HG03520 (cell line): ENCODE data around the gene UGCG.
A peak's percentile ranks its signal among the peaks of the same experiment; 100 is the strongest.
"Not testable (repeated sequence)": the region's sequence is repeated elsewhere in the genome, so short reads cannot be mapped to it uniquely, and the experiment has no call there.

ENCODE experiments used
- ATAC-seq: cut with Tn5 transposase; IDR thresholded peaks from one replicate; pipeline ENCODE4 v1.9.1; 2021; ENCODE audit warnings: mild to moderate bottlenecking, moderate library complexity; ENCODE audit not compliant: unreplicated experiment

The UGCG gene

DNA sequence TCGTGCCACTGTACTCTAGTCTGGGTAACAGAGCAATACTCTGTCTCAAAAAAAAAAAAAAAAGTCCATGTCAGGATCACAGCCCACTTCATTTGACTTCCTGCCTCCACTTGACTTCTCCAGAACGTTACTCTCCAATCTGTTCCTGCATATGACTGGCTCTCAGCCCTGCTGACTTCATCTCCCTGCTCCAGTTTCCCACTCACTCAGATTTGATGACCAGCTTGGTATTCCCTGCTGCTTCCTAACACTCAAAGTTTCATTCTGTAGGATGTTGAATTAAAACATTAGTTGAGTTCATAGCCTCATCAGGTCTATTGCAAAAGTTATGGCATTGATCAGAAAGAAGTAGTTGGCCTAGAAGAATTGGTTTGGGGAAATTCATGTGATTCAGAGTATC is 52.3 kb downstream of the UGCG start:
- ATAC-seq = no peak

DNA sequence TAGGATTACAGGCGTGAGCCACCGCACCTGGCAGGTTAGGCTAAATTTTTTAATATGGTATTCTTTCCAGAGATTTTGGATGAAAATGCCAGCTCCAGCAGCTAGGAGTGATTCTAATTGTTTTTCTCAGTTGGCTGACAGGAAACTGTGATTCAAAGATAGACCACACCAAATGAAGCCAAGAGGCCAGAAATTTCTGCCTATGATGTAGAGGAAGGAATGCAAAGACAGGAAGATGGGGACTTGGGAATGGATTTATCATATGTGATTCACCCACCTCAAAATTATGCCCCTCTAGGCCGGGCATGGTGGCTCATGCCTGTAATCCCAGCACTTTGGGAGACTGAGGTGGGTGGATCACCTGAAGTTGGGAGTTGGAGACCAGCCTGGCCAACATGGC is 53.3 kb downstream of the UGCG start:
- no peak for ATAC-seq

DNA sequence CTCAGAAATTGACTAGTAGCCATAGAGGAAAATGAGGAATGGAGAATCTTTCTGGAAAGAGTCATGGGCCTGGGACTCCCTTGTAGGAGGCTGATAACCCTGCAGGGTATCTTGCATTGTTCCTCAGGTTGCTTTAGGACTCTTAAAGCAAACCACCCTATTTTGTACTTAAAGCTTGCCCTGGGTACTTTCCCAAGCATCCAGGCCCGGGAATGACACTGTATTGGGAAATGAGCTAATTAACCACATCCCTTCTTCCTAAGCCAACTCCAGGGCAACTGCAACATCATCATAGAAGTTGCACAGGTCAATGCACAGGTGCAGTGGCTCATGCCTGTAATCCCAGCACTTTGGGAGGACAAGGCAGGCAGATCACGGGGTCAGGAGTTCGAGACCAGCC is 55.9 kb downstream of the UGCG start:
- no peak for ATAC-seq

DNA sequence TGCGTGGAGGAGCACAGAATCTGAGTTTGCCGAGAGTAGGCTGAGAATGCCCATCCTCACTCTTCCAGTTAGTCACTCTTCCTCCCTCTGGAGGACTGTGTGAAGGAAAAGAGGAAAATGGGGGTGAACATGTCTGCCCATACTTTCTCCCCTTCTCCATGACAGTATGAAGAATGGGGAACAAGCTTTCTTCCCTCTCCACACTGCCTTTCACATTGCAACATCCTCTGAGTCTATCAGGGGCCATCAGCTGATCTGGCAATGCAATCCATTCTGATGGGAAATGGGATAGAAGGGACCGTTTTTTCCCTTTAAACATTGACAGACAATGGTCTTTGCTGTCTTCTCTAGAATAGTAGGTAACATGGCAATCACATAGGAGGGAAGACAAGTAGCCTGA is 56.8 kb downstream of the UGCG start:
- no peak for ATAC-seq

DNA sequence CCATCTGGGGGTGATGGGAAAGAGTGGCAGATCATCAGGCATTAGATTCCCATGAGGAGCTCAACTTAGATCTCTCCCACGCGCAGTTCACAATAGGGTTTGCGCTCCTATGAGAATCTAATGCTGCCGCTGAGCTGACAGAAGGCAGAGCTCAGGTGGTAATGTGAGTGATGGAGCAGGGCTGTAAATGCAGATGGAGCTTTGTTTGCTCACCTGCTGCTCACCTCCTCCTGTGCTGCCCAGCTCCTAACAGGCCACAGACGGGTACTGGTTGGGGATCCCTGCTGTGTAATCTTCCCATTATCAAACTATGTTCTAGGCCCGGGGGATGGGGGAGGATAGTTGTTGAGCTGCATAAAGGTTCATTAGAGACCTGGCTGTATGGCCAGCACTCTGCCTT is 58.4 kb downstream of the UGCG start:
- no peak for ATAC-seq

DNA sequence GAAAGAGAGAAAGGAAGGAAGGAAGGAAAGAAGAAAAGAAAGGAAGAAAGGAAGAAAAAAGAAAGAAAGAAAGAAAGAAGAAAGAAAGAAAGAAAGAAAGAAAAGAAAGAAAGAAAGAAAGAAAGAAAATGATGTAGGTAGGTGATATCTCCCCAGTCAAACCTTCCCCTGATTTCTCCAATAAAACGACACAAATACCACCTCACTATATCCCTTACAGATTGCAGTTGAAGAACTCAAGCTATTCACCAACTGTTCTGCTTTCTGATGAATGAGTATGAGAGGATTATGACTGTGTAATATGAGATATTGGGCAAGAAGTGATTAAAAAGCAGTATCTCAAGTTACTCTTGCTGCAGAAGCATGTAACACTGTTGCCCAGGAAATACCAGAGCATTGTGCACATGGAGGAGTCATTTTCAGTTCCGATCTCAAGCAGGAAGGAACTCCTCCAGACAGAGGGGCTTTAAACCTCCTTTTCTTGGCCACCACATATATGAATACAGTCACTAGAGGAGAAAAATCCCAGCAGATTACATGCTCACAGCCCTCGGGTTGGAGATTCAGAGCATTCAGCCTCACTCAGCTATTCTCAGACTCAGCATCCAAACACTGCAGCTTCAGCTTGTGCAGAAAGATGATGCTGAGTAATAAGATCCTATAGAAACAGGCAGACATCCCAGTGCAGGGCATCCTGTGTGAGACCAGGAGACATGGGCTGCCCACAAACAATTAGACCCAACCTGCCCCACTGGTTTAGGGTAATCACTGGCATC is 61.4 kb downstream of the UGCG start:
- no peak for ATAC-seq

DNA sequence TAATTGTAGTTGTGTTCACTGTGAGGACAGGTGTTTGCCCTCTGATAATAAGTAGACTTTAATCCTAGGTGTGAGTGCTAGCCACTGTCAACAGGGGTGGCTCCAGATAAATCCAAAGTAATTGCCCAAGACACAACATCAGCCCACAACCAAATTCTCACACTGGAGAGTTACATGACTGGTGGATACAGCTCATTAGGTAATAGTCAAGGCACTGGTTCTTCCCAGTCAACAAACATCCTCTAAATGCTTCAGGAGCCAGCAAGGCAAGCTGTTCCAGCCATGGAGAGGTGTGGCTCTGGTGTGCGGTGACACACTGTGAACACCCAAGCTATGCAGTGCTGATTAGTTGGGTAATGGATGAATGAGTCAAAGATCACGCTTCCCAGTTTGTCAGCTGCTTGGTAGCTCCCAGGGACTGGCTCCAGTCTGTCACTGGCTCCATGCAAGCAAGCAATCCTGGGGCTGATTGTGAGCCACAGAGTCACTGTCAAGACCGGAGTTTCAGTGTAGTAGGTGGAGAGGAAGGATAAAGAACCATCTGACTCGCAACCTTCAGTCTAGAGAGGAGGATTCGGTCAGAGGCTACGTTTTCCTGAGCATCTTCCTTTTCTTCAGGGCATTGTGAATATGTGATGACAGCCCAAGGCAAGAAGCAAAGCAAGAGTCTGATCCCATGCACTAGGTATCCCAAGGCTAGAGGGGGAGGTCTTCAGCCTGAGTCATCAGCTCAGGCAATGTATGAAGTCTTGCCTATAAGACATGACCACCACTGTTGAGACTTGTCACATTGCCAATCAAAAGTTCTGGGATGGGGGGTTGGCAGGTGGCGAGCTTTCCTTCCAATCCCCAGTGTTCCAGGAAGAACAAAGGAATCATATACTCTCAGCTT is 63.1 kb downstream of the UGCG start:
- no peak for ATAC-seq

DNA sequence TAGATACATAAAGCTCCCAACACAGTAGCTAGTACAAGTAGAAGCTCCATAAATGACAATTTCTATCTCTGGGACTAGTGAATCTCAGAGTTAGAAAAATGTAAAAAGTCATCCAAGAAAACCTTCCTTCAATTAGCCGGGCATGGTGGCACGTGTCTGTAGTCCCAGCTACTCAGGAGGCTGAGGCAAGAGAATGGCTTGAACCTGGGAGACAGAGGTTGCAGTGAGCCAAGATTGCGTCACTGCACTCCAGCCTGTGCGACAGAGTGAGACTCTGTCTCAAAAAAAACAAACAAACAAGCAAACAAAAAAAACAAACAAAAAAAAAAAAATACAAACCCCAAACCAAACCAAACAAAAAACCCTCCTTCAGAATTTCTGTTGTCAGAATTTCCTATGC is 63.9 kb downstream of the UGCG start:
- not testable (repeated sequence) for ATAC-seq

DNA sequence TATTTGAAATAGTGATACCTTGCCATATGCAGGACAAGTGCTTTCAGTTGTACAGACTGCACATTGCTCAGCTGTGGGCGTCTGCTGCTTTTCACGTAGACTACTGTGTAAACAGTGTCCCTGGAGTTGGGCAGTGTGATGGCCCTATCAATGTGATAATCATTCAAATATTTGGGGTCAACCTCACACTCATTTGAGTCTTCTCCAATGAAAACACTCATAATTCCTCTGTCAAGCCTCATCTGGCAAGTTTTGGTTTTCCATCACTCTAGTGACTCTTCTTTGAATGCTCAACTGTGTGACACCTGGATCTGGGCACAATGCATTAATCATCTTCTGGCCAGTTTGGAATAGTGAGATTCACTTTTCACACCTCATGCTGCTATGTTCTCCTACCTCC is 64.4 kb downstream of the UGCG start:
- no peak for ATAC-seq

DNA sequence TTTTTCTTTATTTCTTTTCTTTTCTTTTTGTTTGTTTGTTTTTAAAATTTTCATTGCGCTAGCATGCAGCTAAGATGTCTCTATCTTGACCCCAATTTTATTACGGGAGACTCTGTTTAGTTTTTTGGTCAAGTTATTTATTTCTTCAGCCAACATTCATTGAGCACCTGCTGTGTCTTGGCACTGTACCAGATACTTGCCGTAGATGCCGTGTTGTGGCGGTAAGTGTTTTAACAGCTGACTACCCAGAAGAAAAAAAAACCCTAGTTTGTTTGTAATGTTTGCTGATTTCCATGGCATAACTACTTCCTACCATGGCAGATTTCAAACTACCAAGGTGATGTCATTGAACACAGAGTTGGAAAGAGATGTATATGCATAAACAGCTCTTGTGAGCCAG is 65.0 kb downstream of the UGCG start:
- ATAC-seq = no peak

DNA sequence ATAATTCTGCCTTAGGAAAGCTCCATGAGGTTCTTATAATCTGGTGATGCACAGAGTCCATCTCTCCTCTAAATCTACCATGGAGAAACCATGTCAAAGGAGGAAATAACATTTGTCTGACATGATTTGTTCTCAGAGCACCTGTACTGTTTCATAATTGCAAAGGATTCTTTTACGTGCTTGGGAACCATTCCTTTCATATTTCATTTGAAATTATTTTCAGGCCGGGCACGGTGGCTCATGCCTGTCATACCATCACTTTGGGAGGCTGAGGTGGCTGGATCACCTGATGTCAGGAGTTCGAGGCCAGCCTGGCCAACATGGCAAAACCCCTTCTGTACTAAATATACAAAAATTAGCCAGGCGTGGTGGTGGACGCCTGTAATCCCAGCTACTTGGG is 65.4 kb downstream of the UGCG start:
- ATAC-seq = no peak

DNA sequence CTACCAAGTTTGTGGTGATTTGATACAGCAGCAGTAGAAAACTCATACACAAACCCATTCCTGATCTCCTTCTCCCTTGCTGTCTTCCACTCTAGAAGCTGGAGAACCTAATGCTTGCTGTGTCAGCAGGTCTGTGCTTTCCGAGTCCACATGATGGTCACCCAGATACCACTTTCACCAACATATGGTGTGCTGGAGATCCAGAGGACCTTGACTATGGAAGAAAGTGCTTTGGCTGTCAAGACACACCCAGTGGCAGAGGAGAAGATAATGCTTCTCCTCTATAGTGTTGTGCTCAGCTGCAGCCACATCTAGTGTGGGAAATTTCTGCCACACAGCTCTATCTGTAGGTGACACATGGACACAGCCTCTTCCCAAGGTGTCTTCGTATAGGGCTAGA is 67.4 kb downstream of the UGCG start:
- ATAC-seq = no peak

DNA sequence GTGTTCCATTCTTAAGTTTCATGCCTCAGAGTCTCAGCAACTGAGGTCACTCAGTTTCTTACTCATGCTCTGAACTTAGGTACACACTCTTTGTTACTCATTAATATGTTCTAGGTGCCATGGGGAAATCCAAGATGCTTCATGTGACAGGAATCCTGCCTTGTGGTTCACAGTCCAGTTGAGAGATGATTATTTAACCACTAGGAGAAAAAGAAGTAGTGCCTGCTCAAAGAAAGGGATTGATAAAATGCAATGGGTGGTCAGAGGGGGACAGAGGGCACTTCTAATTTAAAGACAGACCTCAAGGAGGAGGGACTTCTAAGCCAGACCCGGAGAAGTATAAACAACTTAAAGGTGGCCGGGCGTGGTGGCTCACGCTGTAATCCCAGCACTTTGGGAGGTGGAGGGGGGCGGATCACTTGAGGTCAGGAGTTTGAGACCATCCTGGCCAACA is 69.0 kb downstream of the UGCG start:
- ATAC-seq = peak; percentile 71

DNA sequence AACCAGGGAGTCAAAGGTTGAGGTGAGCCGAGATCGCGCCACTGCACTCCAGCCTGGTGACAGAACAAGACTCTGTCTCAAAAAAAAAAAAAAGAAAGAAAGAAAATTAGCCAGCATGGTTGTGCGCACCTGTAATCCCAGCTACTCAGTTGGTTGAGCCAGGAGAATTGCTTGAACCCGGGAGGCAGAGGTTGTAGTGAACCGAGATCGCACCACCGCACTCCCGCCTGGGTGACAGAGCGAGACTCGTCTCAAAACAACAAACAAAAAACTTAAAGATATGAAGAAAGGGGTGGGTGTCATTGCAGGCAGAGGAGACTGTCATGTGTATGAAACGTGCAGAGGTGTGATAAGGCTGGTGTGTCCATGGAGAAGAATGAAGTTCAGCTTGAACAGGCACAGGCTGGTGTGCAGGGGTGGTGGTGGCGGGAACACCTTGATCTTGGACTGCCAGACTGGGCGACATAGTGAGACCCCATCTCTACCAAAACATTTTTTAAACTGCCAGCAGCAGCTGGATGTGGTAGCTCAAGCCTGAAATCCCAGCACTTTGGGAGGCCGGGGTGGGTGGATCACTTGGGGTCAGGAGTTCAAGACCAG is 69.6 kb downstream of the UGCG start:
- no peak for ATAC-seq

DNA sequence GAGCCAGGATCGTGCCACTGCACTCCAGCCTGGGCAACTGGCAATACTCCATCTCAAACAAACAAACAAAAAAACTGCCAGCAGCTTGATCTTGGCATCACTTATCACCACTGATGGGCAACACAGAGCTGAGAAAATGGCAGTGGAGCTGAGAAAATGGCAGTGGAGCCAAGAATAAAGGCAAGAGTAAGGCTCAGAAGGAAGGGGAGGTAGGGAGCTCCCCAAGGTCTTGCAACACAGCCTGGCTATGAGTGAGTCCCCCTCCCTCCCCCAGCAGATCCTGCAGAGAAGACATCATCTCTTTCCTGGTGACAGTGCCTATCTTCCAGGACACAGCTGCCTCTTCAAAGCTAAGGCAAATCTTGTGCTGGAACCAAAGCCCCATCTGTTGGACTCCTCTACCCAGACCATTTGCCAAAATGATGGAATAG is 70.3 kb downstream of the UGCG start:
- no peak for ATAC-seq

DNA sequence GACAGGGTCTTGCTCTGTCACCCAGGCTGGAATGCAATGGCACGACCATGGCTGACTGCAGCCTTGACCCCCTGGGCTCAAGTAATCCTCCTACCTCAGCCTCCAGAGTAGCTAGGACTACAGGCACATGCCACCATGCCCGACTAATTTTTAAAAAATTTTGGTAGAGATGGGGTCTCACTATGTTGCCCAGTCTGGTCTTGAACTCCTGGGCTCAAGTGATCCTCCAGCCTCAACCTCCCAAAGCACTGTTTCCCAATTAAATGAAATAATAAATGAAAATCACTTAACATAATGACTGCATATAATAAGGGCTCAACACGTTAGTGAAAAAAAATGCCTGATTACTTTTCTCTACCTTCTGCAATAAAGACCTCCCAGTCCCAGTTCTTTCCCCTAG is 71.0 kb downstream of the UGCG start:
- ATAC-seq = no peak

DNA sequence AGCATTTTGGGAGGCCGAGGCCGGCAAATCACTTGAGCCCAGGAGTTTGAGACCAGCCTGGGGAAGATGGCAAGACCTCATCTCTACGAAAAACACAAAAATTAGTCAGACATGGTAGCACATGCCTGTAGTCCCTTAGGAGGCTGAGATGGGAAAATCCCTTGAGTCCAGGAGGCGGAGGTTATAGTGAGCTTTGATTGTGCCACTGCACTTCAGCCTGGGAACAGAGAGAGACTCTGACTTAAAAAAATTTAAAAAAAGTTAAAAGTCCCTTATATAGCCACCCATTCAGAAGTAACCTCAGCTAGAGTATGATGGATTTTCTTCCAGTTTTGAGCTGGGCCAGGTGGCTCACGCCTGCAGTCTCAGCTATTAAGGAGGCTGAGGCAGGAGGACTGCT is 72.4 kb downstream of the UGCG start:
- no peak for ATAC-seq

DNA sequence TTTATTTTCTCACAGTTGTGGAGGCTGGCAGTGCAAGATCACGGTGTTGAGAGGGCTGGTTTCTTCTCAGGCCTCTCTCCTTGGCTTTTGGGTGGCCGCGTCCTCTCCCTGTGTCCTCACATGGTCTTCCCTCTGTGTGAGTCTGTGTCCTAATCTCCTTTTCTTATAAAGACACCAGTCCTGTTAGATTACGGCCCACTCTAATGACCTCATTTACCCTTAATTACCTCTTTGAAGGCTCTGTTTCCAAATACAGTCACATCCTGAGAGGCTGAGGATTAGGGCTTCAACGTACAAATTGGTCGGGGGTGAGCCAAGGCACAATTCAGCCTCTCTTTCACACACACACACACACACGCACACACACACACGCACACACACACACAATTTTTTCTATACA is 73.0 kb downstream of the UGCG start:
- no peak for ATAC-seq

DNA sequence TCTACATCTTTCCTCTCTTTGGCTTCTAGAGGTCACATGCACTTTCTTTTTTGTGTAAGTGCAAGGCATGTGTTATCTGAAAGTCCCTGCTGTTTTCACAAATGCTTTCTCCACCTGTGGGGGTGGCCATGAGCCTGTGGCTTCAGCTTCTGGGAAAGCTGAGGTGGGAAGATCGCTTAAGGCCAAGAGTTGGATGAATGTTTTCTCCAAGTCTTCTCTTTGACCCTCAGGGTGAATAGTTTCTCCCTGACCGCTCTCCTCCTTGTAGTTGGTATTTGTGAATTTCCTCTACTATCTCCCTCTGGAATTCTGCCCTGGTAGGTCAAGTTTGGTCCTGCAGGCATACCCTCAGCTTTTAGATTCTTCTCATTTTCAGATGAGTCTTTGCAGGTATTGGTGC is 74.2 kb downstream of the UGCG start:
- ATAC-seq = no peak

DNA sequence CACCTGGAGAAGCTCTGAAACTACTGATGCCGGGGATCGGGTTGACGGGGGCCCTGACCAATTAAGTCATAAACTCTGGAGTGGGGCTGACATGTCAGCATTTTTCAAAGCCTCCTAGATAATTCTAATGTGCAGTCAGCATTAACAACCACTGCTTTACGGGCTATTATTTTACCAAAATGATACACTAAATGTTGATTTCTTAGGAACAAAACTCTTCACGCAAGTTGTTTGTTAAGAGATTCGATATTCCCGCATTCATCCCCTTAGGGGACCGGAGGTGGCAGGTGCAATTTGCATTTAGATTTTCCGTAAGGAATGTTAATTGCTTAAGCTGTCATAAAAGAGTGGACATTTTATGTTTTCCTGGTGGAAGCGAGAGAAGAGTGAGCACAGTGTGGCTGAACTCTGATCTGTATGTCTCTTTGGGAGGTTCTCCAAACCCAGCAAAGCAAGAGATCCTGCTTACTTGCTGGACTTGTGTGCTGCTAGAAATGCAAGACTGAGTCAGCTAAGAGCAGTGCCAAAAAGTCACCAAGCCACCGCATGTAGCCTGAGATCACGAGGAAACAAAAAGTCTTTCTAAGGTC is 77.6 kb downstream of the UGCG start:
- ATAC-seq = no peak

DNA sequence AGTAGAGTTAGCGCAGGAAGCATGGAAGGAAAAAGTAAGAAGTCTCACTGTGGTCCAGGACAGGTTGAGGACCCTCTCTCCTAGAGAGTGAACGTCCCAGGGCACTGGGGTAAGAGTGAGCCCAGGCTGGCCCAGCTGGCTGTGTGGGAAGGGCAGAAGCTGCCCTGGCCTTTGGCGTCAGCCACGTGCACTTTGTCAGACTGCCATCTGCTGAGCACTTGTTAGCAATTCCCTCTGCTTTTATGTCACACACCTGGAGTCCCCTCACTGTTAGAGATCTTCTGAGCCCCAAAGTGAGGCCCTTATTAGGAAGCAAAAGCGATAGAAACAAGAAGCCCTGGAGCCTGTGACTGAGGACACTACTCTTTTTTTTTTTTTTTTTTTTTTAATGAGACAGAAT is 79.1 kb downstream of the UGCG start:
- ATAC-seq = no peak
